GM12878 (cell line): ENCODE results near the gene TRIB2. TPM values are rescaled to one million over a fixed set of nuclear protein-coding genes. Genes with fewer than 3 reads are reported as not detected.

Experiments used
- ATAC-seq: fragments of 200-7000 bp; cut with Tn5 transposase; 3 replicates; pipeline ENCODE4 v1.9.1; 2020; ENCODE audit warnings: mild to moderate bottlenecking, moderate library complexity
- BruUV-seq: library from RNA; stranded (reverse); fragments of 400-500 nt; replicated peaks from 2 replicates; lab custom pipeline; 2021; lab: Mats Ljungman, UMichigan
- CTCF ChIA-PET: fragments of 300-600 bp; sonication (Branson Sonifier 250); formaldehyde crosslinking; extraction: SDS; loops from one replicate; lab custom pipeline; 2021; ENCODE audit warnings: inconsistent platforms; lab: Yijun Ruan, JAX
- POLR2A ChIA-PET: fragments of 350-600 bp; formaldehyde crosslinking; extraction: SDS; loops from one replicate; lab custom pipeline; 2021; ENCODE audit warnings: inconsistent platforms; lab: Charles Lee
- RAD21 ChIA-PET: fragments of 300-600 bp; sonication (Branson Sonifier 250); formaldehyde crosslinking; loops from one replicate; lab custom pipeline; 2023; ENCODE audit warnings: antibody characterized with exemption; ENCODE audit not compliant: unreplicated experiment; lab: Charles Lee
- SMC1A ChIA-PET: fragments of 300-600 bp; sonication (Branson Sonifier 250); formaldehyde crosslinking; loops from one replicate; lab custom pipeline; 2023; ENCODE audit not compliant: unreplicated experiment, uncharacterized antibody; lab: Charles Lee
- DNase-seq: peaks from one replicate; pipeline ENCODE4 v3.0.0-alpha.2; 2011; ENCODE audit warnings: low read depth, low spot score
- FAIRE-seq: peaks from 3 replicates; lab custom pipeline; 2011; peaks lifted over from hg19 to GRCh38; lab: Jason Lieb, UNC
- H2AFZ ChIP-seq: 2 replicates; pipeline ENCODE4 v1.6.0; 2011; ENCODE audit warnings: low read depth, low read length, control low read depth; ENCODE audit not compliant: control insufficient read depth
- H3K27ac ChIP-seq: 2 replicates; pipeline ENCODE4 v1.5.1; 2011; ENCODE audit warnings: control low read depth; ENCODE audit not compliant: control insufficient read depth, insufficient read depth
- H3K27me3 ChIP-seq, 2 experiments: replicated peaks in 1 of 2; 2 replicates each; pipeline versions ENCODE4 v1.6.0 to v1.6.1; 2011; ENCODE audit warnings: low read length in 1 of 2; ENCODE audit not compliant: control insufficient read depth in 2 of 2, insufficient read depth in 2 of 2
- H3K36me3 ChIP-seq, 2 experiments: 2 replicates each; pipeline ENCODE4 v1.5.1; 2011; ENCODE audit warnings: low read length in 1 of 2; ENCODE audit not compliant: control insufficient read depth in 2 of 2, insufficient read depth in 2 of 2
- H3K4me1 ChIP-seq: 2 replicates; pipeline ENCODE4 v1.6.1; 2011; ENCODE audit warnings: mild to moderate bottlenecking, low read length, moderate library complexity, mixed read lengths; ENCODE audit not compliant: control insufficient read depth, insufficient read depth
- H3K4me2 ChIP-seq: 2 replicates; pipeline ENCODE4 v1.6.0; 2011; ENCODE audit warnings: control low read depth; ENCODE audit not compliant: control insufficient read depth, insufficient read depth
- H3K4me3 ChIP-seq: fragments of 200-600 bp; sonication (generic); 2 replicates; pipeline ENCODE4 v1.5.1; 2016
- H3K79me2 ChIP-seq: 2 replicates; pipeline ENCODE4 v1.6.0; 2011; ENCODE audit warnings: low read length; ENCODE audit not compliant: control insufficient read depth, insufficient read depth
- H3K9ac ChIP-seq: 2 replicates; pipeline ENCODE4 v1.8.0; 2011; ENCODE audit warnings: low read length, control low read depth, mixed read lengths; ENCODE audit not compliant: control insufficient read depth, insufficient read depth
- H3K9me3 ChIP-seq: replicated peaks from 3 replicates; pipeline ENCODE4 v1.5.1; 2011; ENCODE audit warnings: mild to moderate bottlenecking, low read length; ENCODE audit not compliant: control insufficient read depth, insufficient read depth
- H4K20me1 ChIP-seq: 2 replicates; pipeline ENCODE4 v1.6.0; 2011; ENCODE audit not compliant: control insufficient read depth, insufficient read depth
- CBX5 ChIP-seq: sonication (generic); IDR thresholded peaks from 2 replicates; pipeline ENCODE4 v1.6.1; 2016; ENCODE audit warnings: low read depth, moderate library complexity, mild to moderate bottlenecking, inconsistent platforms
- CHD1 ChIP-seq: IDR thresholded peaks from 2 replicates; pipeline ENCODE4 v1.6.1; 2012; ENCODE audit warnings: low read depth, low read length, improper control_type of control experiment
- EP300 ChIP-seq, 2 experiments: fragments of 150-350 bp in 1 of 2; IDR thresholded peaks; 2 replicates each; pipeline ENCODE4 v1.6.1; 2011 to 2012; ENCODE audit warnings: low read depth in 2 of 2, low read length in 2 of 2, borderline replicate concordance in 1 of 2, improper control_type of control experiment in 1 of 2, inconsistent platforms in 1 of 2; ENCODE audit not compliant: control insufficient read depth in 1 of 2
- KAT2A ChIP-seq: conservative IDR thresholded peaks from 2 replicates; pipeline ENCODE4 v1.6.1; 2011; ENCODE audit warnings: low read depth, low read length; ENCODE audit not compliant: control insufficient read depth
- NR2F1 ChIP-seq: fragments of 450-650 bp; conservative IDR thresholded peaks from 2 replicates; pipeline ENCODE4 v1.6.1; 2017; ENCODE audit warnings: mild to moderate bottlenecking
- SREBF2 ChIP-seq: IDR thresholded peaks from 2 replicates; pipeline ENCODE4 v1.6.1; 2012; ENCODE audit warnings: mild to moderate bottlenecking, low read length
- SUPT20H ChIP-seq: IDR thresholded peaks from 2 replicates; pipeline ENCODE4 v1.6.1; 2011; ENCODE audit warnings: low read depth, mild to moderate bottlenecking, low read length, moderate library complexity, borderline replicate concordance; ENCODE audit not compliant: control insufficient read depth
- WGBS: methylation state at CpG from one replicate; pipeline ENCODE4 v1.1.6; 2016; ENCODE audit warnings: low lambda C conversion rate; ENCODE audit not compliant: insufficient replicate concordance, insufficient coverage; ENCODE audit errors: missing lambda C conversion rate; 5-methylcytosine and 5-hydroxymethylcytosine counted together
- in situ Hi-C: fragments of 300-500 bp; cut with MboI; formaldehyde crosslinking; loops from 9 replicates; pipeline ENCODE4 v1.14.3; 2018; ENCODE audit warnings: mixed read lengths
- intact Hi-C: fragments of 100-400 bp; cut with micrococcal nuclease; formaldehyde crosslinking; loops from one replicate; pipeline ENCODE4 v1.14.2; 2022; ENCODE audit not compliant: unreplicated experiment
- polyA plus RNA-seq, 11 experiments: library from polyadenylated mRNA; depleted of rRNA in 4 of 11; unstranded in 6 of 11; stranded (reverse) in 5 of 11; fragments of >200 nt; fragmentation: Nextera tagmentation in 4 of 11; fragmentation: Illumina TruSeq in 1 of 11; extraction: Ambion mirVana in 4 of 11; extraction: Trizol in 1 of 11; gene quantifications; 1 replicate in 1 of 11; 2 replicates in 10 of 11; pipeline versions ENCODE4 v1.2.1 to v1.2.3, GENCODE V29; 2011 to 2016; ENCODE audit warnings: inconsistent platforms in 2 of 11, missing spikeins in 2 of 11, low read depth in 1 of 11
- total RNA-seq, 4 experiments: library from RNA; depleted of rRNA in 3 of 4; stranded (reverse); fragments of >200 nt in 3 of 4; fragmentation: Illumina TruSeq in 1 of 4; extraction: Trizol in 1 of 4; gene quantifications; 2 replicates each; pipeline versions ENCODE4 v1.2.1 to v1.2.3, GENCODE V29; 2013 to 2021
- TF ChIP-seq, protein P1 (sequence below): fragments of 450-650 bp; IDR thresholded peaks from 2 replicates; pipeline ENCODE4 v1.6.1; 2017; ENCODE audit warnings: borderline replicate concordance
- TF ChIP-seq, protein P2 (sequence below): fragments of 450-650 bp; formaldehyde crosslinking; IDR thresholded peaks from 2 replicates; pipeline ENCODE4 v1.5.0; 2022; ENCODE audit warnings: mild to moderate bottlenecking, missing genetic modification characterization
- TF ChIP-seq, protein P3 (sequence below): IDR thresholded peaks from 2 replicates; pipeline ENCODE4 v1.6.1; 2012; ENCODE audit warnings: low read depth, low read length, improper control_type of control experiment
- TF ChIP-seq, protein P4 (sequence below): IDR thresholded peaks from 2 replicates; pipeline ENCODE4 v1.6.1; 2011; ENCODE audit warnings: borderline replicate concordance, low read depth, mild to moderate bottlenecking, moderate library complexity, mixed read lengths, low read length; ENCODE audit not compliant: insufficient read depth; ENCODE audit errors: extremely low read length

Gene TRIB2
- total and polyA plus RNA-seq, 10 of the 15 experiments (the other 5 are each of a cell fraction or from before 2014, with no cell fraction given), result 1.6 to 9.2 (median 5.2) TPM

GRCh38 chr2:12773586-12774394 lies 57.1 kb downstream of the TRIB2 start (continued):
- TF ChIP-seq EP300 (IDR thresholded peaks at IDR 0.05; ENCODE audit: borderline replicate concordance in 1 of 2, control insufficient read depth in 1 of 2, low read depth in 2 of 2, low read length in 2 of 2) (no peak), SREBF2 (no peak), KAT2A (no peak)
- TF ChIP-seq, protein P1, sequence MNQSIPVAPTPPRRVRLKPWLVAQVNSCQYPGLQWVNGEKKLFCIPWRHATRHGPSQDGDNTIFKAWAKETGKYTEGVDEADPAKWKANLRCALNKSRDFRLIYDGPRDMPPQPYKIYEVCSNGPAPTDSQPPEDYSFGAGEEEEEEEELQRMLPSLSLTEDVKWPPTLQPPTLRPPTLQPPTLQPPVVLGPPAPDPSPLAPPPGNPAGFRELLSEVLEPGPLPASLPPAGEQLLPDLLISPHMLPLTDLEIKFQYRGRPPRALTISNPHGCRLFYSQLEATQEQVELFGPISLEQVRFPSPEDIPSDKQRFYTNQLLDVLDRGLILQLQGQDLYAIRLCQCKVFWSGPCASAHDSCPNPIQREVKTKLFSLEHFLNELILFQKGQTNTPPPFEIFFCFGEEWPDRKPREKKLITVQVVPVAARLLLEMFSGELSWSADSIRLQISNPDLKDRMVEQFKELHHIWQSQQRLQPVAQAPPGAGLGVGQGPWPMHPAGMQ, result no peak

GRCh38 chr2:12774395-12774727 lies 57.6 kb downstream of the TRIB2 start:
- ChIA-PET POLR2A (interaction anchor here (0.6 kb wide), 1 partner anchor 135 kb away, joined by 4 read pairs; no protein-coding TSS in a partner anchor), RAD21 (no interaction called here), CTCF (no interaction called here), SMC1A (no interaction called here)
- WGBS, result 0% methylated on average over 1 of the region's 1 CpG
- Histone ChIP-seq H4K20me1 (no peaks in the 10 kb centered on the region), H2AFZ (no peak overlapping the region), H3K27me3 (peaks cover 0 to 1% of the 10 kb centered on the region in 2 experiments; a peak in 1 of 4 replicates), H3K4me3 (no peak overlapping the region), H3K36me3 (no peaks in the 10 kb centered on the region), H3K4me1 (no peaks in the 10 kb centered on the region), H3K79me2 (no peaks in the 10 kb centered on the region), H3K9me3 (no peaks in the 10 kb centered on the region), H3K4me2 (no peak overlapping the region), H3K9ac (no peak overlapping the region), H3K27ac (no peak overlapping the region)
- DNase-seq (no peak), ATAC-seq (no peak), FAIRE-seq (no peak)
- intact Hi-C loops, result no loop called here
- BruUV-seq, result no TSS peak
- in situ Hi-C loops, result no loop called here
- TF ChIP-seq NR2F1 (no peak), CBX5 (no peak), CHD1 (no peak), SUPT20H (no peak)
- TF ChIP-seq, protein P2, sequence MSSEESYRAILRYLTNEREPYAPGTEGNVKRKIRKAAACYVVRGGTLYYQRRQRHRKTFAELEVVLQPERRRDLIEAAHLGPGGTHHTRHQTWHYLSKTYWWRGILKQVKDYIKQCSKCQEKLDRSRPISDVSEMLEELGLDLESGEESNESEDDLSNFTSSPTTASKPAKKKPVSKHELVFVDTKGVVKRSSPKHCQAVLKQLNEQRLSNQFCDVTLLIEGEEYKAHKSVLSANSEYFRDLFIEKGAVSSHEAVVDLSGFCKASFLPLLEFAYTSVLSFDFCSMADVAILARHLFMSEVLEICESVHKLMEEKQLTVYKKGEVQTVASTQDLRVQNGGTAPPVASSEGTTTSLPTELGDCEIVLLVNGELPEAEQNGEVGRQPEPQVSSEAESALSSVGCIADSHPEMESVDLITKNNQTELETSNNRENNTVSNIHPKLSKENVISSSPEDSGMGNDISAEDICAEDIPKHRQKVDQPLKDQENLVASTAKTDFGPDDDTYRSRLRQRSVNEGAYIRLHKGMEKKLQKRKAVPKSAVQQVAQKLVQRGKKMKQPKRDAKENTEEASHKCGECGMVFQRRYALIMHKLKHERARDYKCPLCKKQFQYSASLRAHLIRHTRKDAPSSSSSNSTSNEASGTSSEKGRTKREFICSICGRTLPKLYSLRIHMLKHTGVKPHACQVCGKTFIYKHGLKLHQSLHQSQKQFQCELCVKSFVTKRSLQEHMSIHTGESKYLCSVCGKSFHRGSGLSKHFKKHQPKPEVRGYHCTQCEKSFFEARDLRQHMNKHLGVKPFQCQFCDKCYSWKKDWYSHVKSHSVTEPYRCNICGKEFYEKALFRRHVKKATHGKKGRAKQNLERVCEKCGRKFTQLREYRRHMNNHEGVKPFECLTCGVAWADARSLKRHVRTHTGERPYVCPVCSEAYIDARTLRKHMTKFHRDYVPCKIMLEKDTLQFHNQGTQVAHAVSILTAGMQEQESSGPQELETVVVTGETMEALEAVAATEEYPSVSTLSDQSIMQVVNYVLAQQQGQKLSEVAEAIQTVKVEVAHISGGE (CRISPR knock-in tag), result no peak
- TF ChIP-seq, protein P1, result no peak
- TF ChIP-seq, protein P3, sequence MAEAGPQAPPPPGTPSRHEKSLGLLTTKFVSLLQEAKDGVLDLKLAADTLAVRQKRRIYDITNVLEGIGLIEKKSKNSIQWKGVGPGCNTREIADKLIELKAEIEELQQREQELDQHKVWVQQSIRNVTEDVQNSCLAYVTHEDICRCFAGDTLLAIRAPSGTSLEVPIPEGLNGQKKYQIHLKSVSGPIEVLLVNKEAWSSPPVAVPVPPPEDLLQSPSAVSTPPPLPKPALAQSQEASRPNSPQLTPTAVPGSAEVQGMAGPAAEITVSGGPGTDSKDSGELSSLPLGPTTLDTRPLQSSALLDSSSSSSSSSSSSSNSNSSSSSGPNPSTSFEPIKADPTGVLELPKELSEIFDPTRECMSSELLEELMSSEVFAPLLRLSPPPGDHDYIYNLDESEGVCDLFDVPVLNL, result no peak
- TF ChIP-seq, protein P4, sequence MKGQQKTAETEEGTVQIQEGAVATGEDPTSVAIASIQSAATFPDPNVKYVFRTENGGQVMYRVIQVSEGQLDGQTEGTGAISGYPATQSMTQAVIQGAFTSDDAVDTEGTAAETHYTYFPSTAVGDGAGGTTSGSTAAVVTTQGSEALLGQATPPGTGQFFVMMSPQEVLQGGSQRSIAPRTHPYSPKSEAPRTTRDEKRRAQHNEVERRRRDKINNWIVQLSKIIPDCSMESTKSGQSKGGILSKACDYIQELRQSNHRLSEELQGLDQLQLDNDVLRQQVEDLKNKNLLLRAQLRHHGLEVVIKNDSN, result no peak
